SIG-M5 (cell line): Measurements from ENCODE around the gene PHLDB2.

Experiments used
- DNase-seq: peaks from one replicate; lab custom pipeline; 2025; lab: John Stamatoyannopoulos, UW

PHLDB2 gene

DNA sequence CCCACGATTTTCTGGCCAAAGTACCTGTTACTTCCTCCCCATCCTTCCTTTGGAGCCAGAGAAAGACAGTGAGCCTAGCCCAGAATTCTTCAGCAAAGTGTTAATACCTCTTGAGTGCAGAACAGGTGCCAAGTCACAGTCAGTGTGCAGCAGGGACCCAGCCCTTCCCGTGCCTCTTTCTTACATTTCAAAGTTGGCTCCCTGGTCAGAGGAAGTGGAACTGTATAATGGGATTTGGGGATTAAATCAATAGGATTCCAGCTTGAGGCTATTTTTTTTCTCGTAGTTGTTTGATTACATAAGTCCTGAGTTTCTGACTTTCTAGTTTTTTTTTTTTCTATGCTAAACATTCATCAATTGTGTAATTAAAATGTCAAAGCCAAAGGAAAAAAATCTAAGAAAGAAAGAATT, 67.2 kb downstream of the PHLDB2 start:
- DNase-seq = no peak

DNA sequence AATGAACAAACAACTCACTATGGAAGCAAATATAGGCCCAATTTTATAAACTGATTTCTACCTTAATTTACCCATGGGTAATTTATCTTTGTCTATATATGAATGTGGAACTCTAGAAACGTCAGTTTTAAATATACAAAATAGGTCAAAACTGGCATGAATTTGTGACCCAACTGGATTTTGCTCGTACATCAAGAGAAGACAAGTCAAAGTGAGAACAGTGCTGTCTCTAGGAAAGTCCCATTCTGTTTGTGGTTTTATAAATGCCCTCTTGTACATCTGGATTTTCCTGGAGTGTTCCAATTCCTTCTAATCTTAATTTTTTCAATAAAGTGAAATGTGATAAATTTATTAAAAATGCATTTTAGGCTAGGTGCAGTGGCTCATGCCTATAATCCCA, 69.5 kb downstream of the PHLDB2 start:
- DNase-seq = no peak

- DNase-seq = no peak
Observed at GRCh38 chr3:111929484-111929883, 70.4 kb downstream of the PHLDB2 start.

DNA sequence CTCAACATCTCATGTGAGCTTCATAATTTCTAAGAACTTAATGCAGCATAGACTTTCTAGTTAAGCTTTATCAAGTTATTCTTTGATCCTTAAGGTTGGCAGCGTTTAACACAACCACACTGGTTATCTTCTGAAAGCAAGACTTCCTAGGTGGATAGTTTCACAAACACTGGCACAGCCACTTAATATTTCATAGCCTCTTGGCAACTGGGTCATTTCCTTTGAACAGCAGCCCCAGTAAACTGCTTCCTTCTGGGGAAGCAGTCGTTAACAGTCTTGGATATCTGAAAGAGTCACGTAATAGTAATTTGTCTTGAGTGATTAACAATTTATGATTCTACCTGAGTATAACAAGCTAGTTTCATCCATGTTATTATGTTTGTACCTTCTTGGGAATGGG, 73.9 kb downstream of the PHLDB2 start:
- no peak for DNase-seq

GRCh38 chr3:111936191-111936841, 77.3 kb downstream of the PHLDB2 start:
- DNase-seq = no peak

DNA sequence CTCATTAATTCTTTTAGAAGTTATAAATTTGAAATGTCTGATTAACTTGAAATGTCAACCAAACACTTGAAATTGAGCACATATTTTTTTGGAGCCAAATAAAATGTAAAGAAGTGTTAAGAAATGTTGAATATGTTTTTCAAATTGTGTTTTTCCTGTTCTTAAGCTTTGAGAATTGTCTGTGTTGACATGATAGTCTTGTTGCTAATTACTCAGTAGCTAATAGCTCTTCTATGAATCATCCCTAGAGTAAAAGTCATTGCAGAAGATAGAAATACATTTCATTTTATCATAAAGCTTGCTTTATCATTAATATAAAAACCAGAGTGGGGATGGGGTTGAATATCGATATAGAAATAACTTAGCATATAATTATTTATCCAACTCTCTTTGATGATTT, 77.9 kb downstream of the PHLDB2 start:
- no peak for DNase-seq

- DNase-seq = no peak
Observed at GRCh38 chr3:111937871-111938270, 78.8 kb downstream of the PHLDB2 start.

GRCh38 chr3:111939873-111940272, 80.8 kb downstream of the PHLDB2 start:
- DNase-seq = no peak

- no peak for DNase-seq
Observed at GRCh38 chr3:111943533-111943932, 84.5 kb downstream of the PHLDB2 start.

DNA sequence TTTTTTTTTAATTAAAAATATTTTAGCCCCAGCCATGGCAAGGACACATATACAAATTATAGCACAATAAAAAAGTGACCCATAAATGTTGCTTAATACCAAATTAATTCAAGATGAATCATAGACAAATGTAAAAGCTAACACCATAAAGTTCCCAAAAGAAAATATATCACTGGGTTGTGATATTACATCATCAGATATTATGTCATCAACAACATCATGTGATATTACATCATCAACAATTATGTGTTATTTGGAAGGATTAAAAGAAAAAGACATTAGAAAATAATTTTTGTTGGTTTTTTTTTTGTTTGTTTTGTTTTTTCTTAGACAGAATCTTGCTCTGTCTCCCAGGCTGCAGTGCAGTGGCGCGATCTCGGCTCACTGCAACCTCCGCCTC, 85.3 kb downstream of the PHLDB2 start:
- no peak for DNase-seq

- no peak for DNase-seq
Observed at GRCh38 chr3:111947231-111947630, 88.2 kb downstream of the PHLDB2 start.

DNA sequence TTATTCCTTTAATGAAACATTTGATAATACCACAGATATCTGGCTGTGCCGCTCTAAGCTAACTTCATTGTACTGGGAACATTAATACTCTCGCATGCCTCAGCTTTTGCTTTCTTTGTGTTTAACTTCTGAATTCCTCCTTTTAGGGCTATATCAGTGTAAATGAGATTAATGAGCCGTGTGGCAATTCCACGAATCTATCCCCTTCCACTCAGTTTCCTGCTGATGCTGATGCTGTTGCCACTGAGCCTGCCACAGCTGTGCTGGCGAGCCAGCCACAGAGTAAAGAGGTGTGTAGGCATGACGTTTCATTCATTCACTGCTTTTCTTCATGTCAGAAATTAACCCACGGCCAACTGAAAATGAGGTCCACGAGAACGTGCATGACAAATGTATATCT, 89.7 kb downstream of the PHLDB2 start:
- no peak for DNase-seq

DNA sequence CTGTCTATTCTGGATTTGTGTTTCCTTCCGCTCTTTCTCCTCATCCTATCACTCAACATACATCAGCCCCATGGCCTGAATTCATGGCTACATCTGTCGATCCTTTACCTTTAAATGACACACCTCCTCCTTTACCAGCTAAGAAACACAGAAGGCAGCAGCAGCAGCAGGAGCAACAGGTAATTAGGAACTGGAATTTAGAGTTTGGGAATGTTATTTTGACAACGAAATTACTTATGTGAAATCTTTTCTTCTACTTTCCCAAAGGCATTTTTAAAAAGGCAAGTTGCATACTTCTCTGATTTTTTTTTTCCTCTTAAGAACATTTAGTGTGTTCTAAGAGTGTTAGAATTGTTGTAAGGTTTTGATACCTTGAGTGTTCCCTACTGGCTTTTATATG, 90.6 kb downstream of the PHLDB2 start:
- DNase-seq = no peak

- no peak for DNase-seq
Observed at GRCh38 chr3:111951032-111951431, 92.0 kb downstream of the PHLDB2 start.

- no peak for DNase-seq
Observed at GRCh38 chr3:111952086-111952485, 93.0 kb downstream of the PHLDB2 start.

- no peak for DNase-seq
Observed at GRCh38 chr3:111952866-111953450, 93.9 kb downstream of the PHLDB2 start.

- no peak for DNase-seq
Observed at GRCh38 chr3:111954228-111954990, 95.3 kb downstream of the PHLDB2 start.

- no peak for DNase-seq
Observed at GRCh38 chr3:111955876-111956275, 96.8 kb downstream of the PHLDB2 start.

GRCh38 chr3:111956449-111956848, 97.4 kb downstream of the PHLDB2 start:
- no peak for DNase-seq

- DNase-seq = no peak
Observed at GRCh38 chr3:111956995-111957734, 98.1 kb downstream of the PHLDB2 start.

GRCh38 chr3:111961461-111962164, 102.5 kb downstream of the PHLDB2 start:
- DNase-seq = no peak

DNA sequence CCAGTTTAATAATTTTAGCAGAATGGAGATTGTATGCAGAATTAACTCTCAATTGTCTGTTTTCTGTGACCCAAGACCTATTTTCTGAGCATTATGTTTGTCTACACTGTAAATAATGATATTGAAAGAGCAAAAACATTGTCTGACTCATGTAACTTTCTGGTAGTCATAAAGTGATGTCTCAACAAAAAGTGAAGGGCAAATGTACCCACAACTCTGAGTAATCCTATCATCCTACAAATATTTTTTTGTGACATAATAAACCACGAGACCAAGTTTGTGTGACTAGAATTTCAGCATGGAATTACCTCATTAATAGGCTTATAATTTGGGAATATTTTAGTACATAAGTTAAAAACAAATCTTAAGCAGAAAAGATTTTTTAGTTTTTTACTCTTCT, 104.4 kb downstream of the PHLDB2 start:
- no peak for DNase-seq
